ENCODE measurements around the gene GNAS-AS1.

The GNAS-AS1 gene

GRCh38 chr20:58880441-58880840 is 29.7 kb upstream of the GNAS-AS1 start:
- peaks cover 3 to 8% of the 10 kb centered on the region in 2 experiments for H3K27me3 ChIP-seq (ENCODE audit: control insufficient read depth in 1 of 2, insufficient read depth in 1 of 2, low read length in 2 of 2)
- H2BK12ac ChIP-seq (ENCODE audit: low read length in 2 of 2) = no peak overlapping the region
- no peak overlapping the region for H3K9ac ChIP-seq (ENCODE audit: low read length)
- no peak overlapping the region for H3K23ac ChIP-seq (ENCODE audit: low read length in 2 of 2)
- H4K8ac ChIP-seq (ENCODE audit: low read length) = no peak overlapping the region
- H2AK5ac ChIP-seq (ENCODE audit: low read length, severe bottlenecking) = no peak overlapping the region
- no peak for DNase-seq
- no peaks in the 10 kb centered on the region for H3K79me1 ChIP-seq (replicated peaks; ENCODE audit: low read length, poor library complexity, severe bottlenecking)
- H3K14ac ChIP-seq (ENCODE audit: low read length in 2 of 2) = no peak overlapping the region
- H3K4me3 ChIP-seq (ENCODE audit: insufficient read depth in 1 of 2, low read depth in 1 of 2, low read length in 2 of 2) = no peak overlapping the region
- H3K4me1 ChIP-seq (ENCODE audit: control insufficient read depth, insufficient read depth, low read depth, low read length) = peaks cover 7% of the 10 kb centered on the region
- WGBS = 72% methylated on average over 1 of the region's 1 CpG
- no peak overlapping the region for H3K4ac ChIP-seq (ENCODE audit: low read depth in 1 of 2, low read length in 2 of 2)
- H2BK120ac ChIP-seq (ENCODE audit: low read depth, low read length) = no peak overlapping the region
- no peak overlapping the region for H3K18ac ChIP-seq (ENCODE audit: low read depth in 1 of 2, low read length in 2 of 2)
- no peak overlapping the region for H2AFZ ChIP-seq (ENCODE audit: low read depth, low read length)
- no peaks in the 10 kb centered on the region for H3K36me3 ChIP-seq (ENCODE audit: control insufficient read depth in 1 of 2, insufficient read depth in 2 of 2, low read depth in 1 of 2, low read length in 2 of 2)
- H3K4me2 ChIP-seq (ENCODE audit: low read length, poor library complexity, severe bottlenecking) = no peak overlapping the region
- no peak overlapping the region for H4K91ac ChIP-seq (ENCODE audit: low read length)
- H3K9me3 ChIP-seq (ENCODE audit: control insufficient read depth, low read length) = no peaks in the 10 kb centered on the region
- H2BK15ac ChIP-seq (ENCODE audit: low read depth, poor library complexity, severe bottlenecking) = no peak overlapping the region
- H2BK5ac ChIP-seq (ENCODE audit: low read depth, low read length, poor library complexity, severe bottlenecking) = no peak overlapping the region
- H3K27ac ChIP-seq (ENCODE audit: low read length, poor library complexity, severe bottlenecking) = no peak overlapping the region

DNA sequence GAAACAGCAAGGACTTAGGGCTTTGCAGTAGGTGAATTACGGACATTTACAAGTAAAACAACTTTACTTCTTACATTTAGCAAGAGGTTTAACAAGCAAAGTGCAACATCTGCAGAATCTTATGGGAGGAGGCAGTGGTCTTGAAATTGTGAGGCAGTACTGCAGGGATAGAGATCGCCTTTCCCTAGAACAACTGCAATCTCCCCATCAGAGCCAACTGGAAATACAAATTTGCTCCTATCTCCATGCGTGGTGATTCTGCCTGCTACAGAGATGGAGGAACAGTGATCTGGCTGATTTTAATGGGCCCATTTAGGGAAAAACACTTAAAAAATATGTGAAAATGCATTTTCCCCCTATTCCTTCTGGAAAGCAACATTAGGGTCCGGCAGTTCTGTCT is 27.7 kb upstream of the GNAS-AS1 start:
- H2BK120ac ChIP-seq (ENCODE audit: low read depth, low read length) = no peak overlapping the region
- no peaks in the 10 kb centered on the region for H3K36me3 ChIP-seq (ENCODE audit: control insufficient read depth in 1 of 2, insufficient read depth in 2 of 2, low read depth in 1 of 2, low read length in 2 of 2)
- H3K27ac ChIP-seq (ENCODE audit: low read length, poor library complexity, severe bottlenecking) = no peak overlapping the region
- H3K79me1 ChIP-seq (replicated peaks; ENCODE audit: low read length, poor library complexity, severe bottlenecking) = no peaks in the 10 kb centered on the region
- DNase-seq = no peak
- H3K18ac ChIP-seq (ENCODE audit: low read depth in 1 of 2, low read length in 2 of 2) = no peak overlapping the region
- no peak overlapping the region for H3K9ac ChIP-seq (ENCODE audit: low read length)
- no peak overlapping the region for H2AFZ ChIP-seq (ENCODE audit: low read depth, low read length)
- H3K4me3 ChIP-seq (ENCODE audit: insufficient read depth in 1 of 2, low read depth in 1 of 2, low read length in 2 of 2) = no peak overlapping the region
- 100% methylated on average over 1 of the region's 4 CpGs for WGBS
- peaks cover 7% of the 10 kb centered on the region for H3K4me1 ChIP-seq (ENCODE audit: control insufficient read depth, insufficient read depth, low read depth, low read length)
- H3K14ac ChIP-seq (ENCODE audit: low read length in 2 of 2) = no peak overlapping the region
- peaks cover 3 to 8% of the 10 kb centered on the region in 2 experiments for H3K27me3 ChIP-seq (ENCODE audit: control insufficient read depth in 1 of 2, insufficient read depth in 1 of 2, low read length in 2 of 2)
- no peak overlapping the region for H2BK15ac ChIP-seq (ENCODE audit: low read depth, poor library complexity, severe bottlenecking)
- no peak overlapping the region for H4K8ac ChIP-seq (ENCODE audit: low read length)
- H2BK12ac ChIP-seq (ENCODE audit: low read length in 2 of 2) = no peak overlapping the region
- H2BK5ac ChIP-seq (ENCODE audit: low read depth, low read length, poor library complexity, severe bottlenecking) = no peak overlapping the region
- no peak overlapping the region for H4K91ac ChIP-seq (ENCODE audit: low read length)
- no peaks in the 10 kb centered on the region for H3K9me3 ChIP-seq (ENCODE audit: control insufficient read depth, low read length)
- no peak overlapping the region for H3K4ac ChIP-seq (ENCODE audit: low read depth in 1 of 2, low read length in 2 of 2)
- no peak overlapping the region for H3K23ac ChIP-seq (ENCODE audit: low read length in 2 of 2)
- H2AK5ac ChIP-seq (ENCODE audit: low read length, severe bottlenecking) = no peak overlapping the region
- H3K4me2 ChIP-seq (ENCODE audit: low read length, poor library complexity, severe bottlenecking) = no peak overlapping the region

GRCh38 chr20:58877976-58878360 is 27.3 kb upstream of the GNAS-AS1 start:
- Histone ChIP-seq H3K4me1 (ENCODE audit: control insufficient read depth, insufficient read depth, low read depth, low read length) (peaks cover 4% of the 10 kb centered on the region), H3K4ac (ENCODE audit: low read depth in 1 of 2, low read length in 2 of 2) (no peak overlapping the region), H2AFZ (ENCODE audit: low read depth, low read length) (no peak overlapping the region), H2AK5ac (ENCODE audit: low read length, severe bottlenecking) (no peak overlapping the region), H3K23ac (ENCODE audit: low read length in 2 of 2) (no peak overlapping the region), H4K91ac (ENCODE audit: low read length) (no peak overlapping the region), H4K8ac (ENCODE audit: low read length) (no peak overlapping the region), H2BK5ac (ENCODE audit: low read depth, low read length, poor library complexity, severe bottlenecking) (no peak overlapping the region), H3K18ac (ENCODE audit: low read depth in 1 of 2, low read length in 2 of 2) (no peak overlapping the region), H3K14ac (ENCODE audit: low read length in 2 of 2) (no peak overlapping the region), H3K4me2 (ENCODE audit: low read length, poor library complexity, severe bottlenecking) (no peak overlapping the region), H3K9ac (ENCODE audit: low read length) (no peak overlapping the region), H2BK15ac (ENCODE audit: low read depth, poor library complexity, severe bottlenecking) (no peak overlapping the region), H3K4me3 (ENCODE audit: insufficient read depth in 1 of 2, low read depth in 1 of 2, low read length in 2 of 2) (no peak overlapping the region), H3K36me3 (ENCODE audit: control insufficient read depth in 1 of 2, insufficient read depth in 2 of 2, low read depth in 1 of 2, low read length in 2 of 2) (no peaks in the 10 kb centered on the region), H3K27me3 (ENCODE audit: control insufficient read depth in 1 of 2, insufficient read depth in 1 of 2, low read length in 2 of 2) (peaks cover 3 to 8% of the 10 kb centered on the region in 2 experiments), H2BK120ac (ENCODE audit: low read depth, low read length) (no peak overlapping the region), H3K9me3 (ENCODE audit: control insufficient read depth, low read length) (no peaks in the 10 kb centered on the region), H2BK12ac (ENCODE audit: low read length in 2 of 2) (no peak overlapping the region), H3K79me1 (replicated peaks; ENCODE audit: low read length, poor library complexity, severe bottlenecking) (no peaks in the 10 kb centered on the region), H3K27ac (ENCODE audit: low read length, poor library complexity, severe bottlenecking) (no peak overlapping the region)
- no peak for DNase-seq
- WGBS = 93% methylated on average over 3 of the region's 4 CpGs

- Histone ChIP-seq H3K4me2 (ENCODE audit: low read length, poor library complexity, severe bottlenecking) (no peak overlapping the region), H3K27ac (ENCODE audit: low read length, poor library complexity, severe bottlenecking) (no peak overlapping the region), H3K9ac (ENCODE audit: low read length) (no peak overlapping the region), H3K79me1 (replicated peaks; ENCODE audit: low read length, poor library complexity, severe bottlenecking) (no peaks in the 10 kb centered on the region), H2BK120ac (ENCODE audit: low read depth, low read length) (no peak overlapping the region), H2BK15ac (ENCODE audit: low read depth, poor library complexity, severe bottlenecking) (no peak overlapping the region), H3K4me1 (ENCODE audit: control insufficient read depth, insufficient read depth, low read depth, low read length) (peaks cover 4% of the 10 kb centered on the region), H4K8ac (ENCODE audit: low read length) (no peak overlapping the region), H3K18ac (ENCODE audit: low read depth in 1 of 2, low read length in 2 of 2) (no peak overlapping the region), H2BK5ac (ENCODE audit: low read depth, low read length, poor library complexity, severe bottlenecking) (no peak overlapping the region), H3K36me3 (ENCODE audit: control insufficient read depth in 1 of 2, insufficient read depth in 2 of 2, low read depth in 1 of 2, low read length in 2 of 2) (no peaks in the 10 kb centered on the region), H3K4ac (ENCODE audit: low read depth in 1 of 2, low read length in 2 of 2) (no peak overlapping the region), H2AFZ (ENCODE audit: low read depth, low read length) (no peak overlapping the region), H2AK5ac (ENCODE audit: low read length, severe bottlenecking) (no peak overlapping the region), H2BK12ac (ENCODE audit: low read length in 2 of 2) (no peak overlapping the region), H3K27me3 (ENCODE audit: control insufficient read depth in 1 of 2, insufficient read depth in 1 of 2, low read length in 2 of 2) (peaks cover 3 to 8% of the 10 kb centered on the region in 2 experiments), H3K14ac (ENCODE audit: low read length in 2 of 2) (no peak overlapping the region), H4K91ac (ENCODE audit: low read length) (no peak overlapping the region), H3K23ac (ENCODE audit: low read length in 2 of 2) (no peak overlapping the region), H3K9me3 (ENCODE audit: control insufficient read depth, low read length) (no peaks in the 10 kb centered on the region), H3K4me3 (ENCODE audit: insufficient read depth in 1 of 2, low read depth in 1 of 2, low read length in 2 of 2) (no peak overlapping the region)
- DNase-seq = no peak
- WGBS = 84% methylated on average over 11 of the region's 11 CpGs
Measured at GRCh38 chr20:58877050-58877975, 26.6 kb upstream of the GNAS-AS1 start.
